Skeletal muscle satellite cell (primary cell): Measurements from ENCODE around the gene SPOCD1.

Source experiments
- H3K27me3 ChIP-seq: 2 replicates; pipeline ENCODE4 v1.7.0; 2013; ENCODE audit warnings: low read length; ENCODE audit not compliant: control insufficient read depth, insufficient read depth
- H3K36me3 ChIP-seq: 2 replicates; pipeline ENCODE4 v1.7.0; 2013; ENCODE audit warnings: mild to moderate bottlenecking, control low read depth, low read length; ENCODE audit not compliant: insufficient read depth
- H3K4me1 ChIP-seq: 2 replicates; pipeline ENCODE4 v1.7.0; 2013; ENCODE audit warnings: low read length; ENCODE audit not compliant: control insufficient read depth, insufficient read depth
- H3K4me2 ChIP-seq: 2 replicates; pipeline ENCODE4 v1.7.0; 2013; ENCODE audit warnings: mild to moderate bottlenecking, low read length
- H3K4me3 ChIP-seq: 2 replicates; pipeline ENCODE4 v1.7.0; 2013; ENCODE audit warnings: low read length
- H3K9ac ChIP-seq: 2 replicates; pipeline ENCODE4 v1.7.0; 2013; ENCODE audit warnings: mild to moderate bottlenecking, low read depth, low read length, moderate library complexity
- H3K9me3 ChIP-seq: replicated peaks from 2 replicates; pipeline ENCODE4 v1.7.0; 2013; ENCODE audit warnings: mild to moderate bottlenecking, control low read depth, low read length

The SPOCD1 gene

GRCh38 chr1:31798433-31799195 is 17.2 kb downstream of the SPOCD1 start:
- H3K4me2 ChIP-seq: peak overlapping the region; percentile 88
- H3K9ac ChIP-seq: peak overlapping the region; percentile 83
- peak overlapping the region; percentile 81 for H3K4me3 ChIP-seq

GRCh38 chr1:31798086-31798432 is 17.8 kb downstream of the SPOCD1 start:
- H3K4me1 ChIP-seq: peaks cover 41% of the 10 kb centered on the region
- H3K9me3 ChIP-seq: no peaks in the 10 kb centered on the region
- H3K4me2 ChIP-seq: peak overlapping the region; percentile 88
- H3K27me3 ChIP-seq: no peaks in the 10 kb centered on the region
- peak overlapping the region; percentile 81 for H3K4me3 ChIP-seq
- peak overlapping the region; percentile 83 for H3K9ac ChIP-seq
- H3K36me3 ChIP-seq: peaks cover 30% of the 10 kb centered on the region

More at GRCh38 chr1:31798433-31799195, 17.2 kb downstream of the SPOCD1 start:
- no peaks in the 10 kb centered on the region for H3K27me3 ChIP-seq
- no peaks in the 10 kb centered on the region for H3K9me3 ChIP-seq
- H3K36me3 ChIP-seq: peaks cover 24% of the 10 kb centered on the region
- peaks cover 41% of the 10 kb centered on the region for H3K4me1 ChIP-seq

- Histone ChIP-seq H3K9ac (peak overlapping the region; percentile 83), H3K4me2 (peak overlapping the region; percentile 88), H3K4me1 (peaks cover 33% of the 10 kb centered on the region), H3K27me3 (no peaks in the 10 kb centered on the region), H3K4me3 (peak overlapping the region; percentile 81), H3K36me3 (peaks cover 38% of the 10 kb centered on the region), H3K9me3 (no peaks in the 10 kb centered on the region)
Observed at GRCh38 chr1:31797216-31797615, 18.6 kb downstream of the SPOCD1 start.

- Histone ChIP-seq H3K9me3 (no peaks in the 10 kb centered on the region), H3K27me3 (no peaks in the 10 kb centered on the region), H3K9ac (peak overlapping the region; percentile 83), H3K4me1 (peaks cover 32% of the 10 kb centered on the region), H3K36me3 (peaks cover 43% of the 10 kb centered on the region), H3K4me2 (peak overlapping the region; percentile 88), H3K4me3 (peak overlapping the region; percentile 81)
Observed at GRCh38 chr1:31796707-31797106, 19.1 kb downstream of the SPOCD1 start.

GRCh38 chr1:31795801-31796621 is 19.8 kb downstream of the SPOCD1 start:
- H3K4me2 ChIP-seq: peak overlapping the region; percentile 88
- peak overlapping the region; percentile 83 for H3K9ac ChIP-seq
- peaks cover 48% of the 10 kb centered on the region for H3K36me3 ChIP-seq
- H3K9me3 ChIP-seq: no peaks in the 10 kb centered on the region
- peaks cover 34% of the 10 kb centered on the region for H3K4me1 ChIP-seq
- H3K4me3 ChIP-seq: peak overlapping the region; percentile 81
- H3K27me3 ChIP-seq: no peaks in the 10 kb centered on the region

GRCh38 chr1:31795096-31795675 is 20.6 kb downstream of the SPOCD1 start:
- H3K9me3 ChIP-seq: no peaks in the 10 kb centered on the region
- H3K4me2 ChIP-seq: peak overlapping the region; percentile 88
- H3K4me3 ChIP-seq: no peak overlapping the region
- peaks cover 42% of the 10 kb centered on the region for H3K4me1 ChIP-seq
- peaks cover 48% of the 10 kb centered on the region for H3K36me3 ChIP-seq
- H3K27me3 ChIP-seq: no peaks in the 10 kb centered on the region
- no peak overlapping the region for H3K9ac ChIP-seq

GRCh38 chr1:31793586-31794285 is 22.1 kb downstream of the SPOCD1 start:
- Histone ChIP-seq H3K4me3 (no peak overlapping the region), H3K4me2 (no peak overlapping the region), H3K36me3 (peaks cover 48% of the 10 kb centered on the region)

GRCh38 chr1:31793086-31793485 is 22.7 kb downstream of the SPOCD1 start:
- Histone ChIP-seq H3K4me3 (no peak overlapping the region), H3K36me3 (peaks cover 48% of the 10 kb centered on the region), H3K27me3 (no peaks in the 10 kb centered on the region), H3K4me1 (peaks cover 39% of the 10 kb centered on the region), H3K9ac (no peak overlapping the region), H3K9me3 (no peaks in the 10 kb centered on the region), H3K4me2 (no peak overlapping the region)

More at GRCh38 chr1:31793586-31794285, 22.1 kb downstream of the SPOCD1 start:
- Histone ChIP-seq H3K4me1 (peaks cover 39% of the 10 kb centered on the region), H3K9ac (no peak overlapping the region), H3K27me3 (no peaks in the 10 kb centered on the region), H3K9me3 (no peaks in the 10 kb centered on the region)

GRCh38 chr1:31792541-31792940 is 23.3 kb downstream of the SPOCD1 start:
- Histone ChIP-seq H3K4me1 (peaks cover 43% of the 10 kb centered on the region), H3K9me3 (no peaks in the 10 kb centered on the region), H3K36me3 (peaks cover 48% of the 10 kb centered on the region), H3K4me2 (no peak overlapping the region), H3K9ac (no peak overlapping the region), H3K27me3 (no peaks in the 10 kb centered on the region), H3K4me3 (no peak overlapping the region)

GRCh38 chr1:31792116-31792515 is 23.7 kb downstream of the SPOCD1 start:
- no peaks in the 10 kb centered on the region for H3K27me3 ChIP-seq
- H3K4me3 ChIP-seq: no peak overlapping the region
- no peak overlapping the region for H3K4me2 ChIP-seq
- no peaks in the 10 kb centered on the region for H3K9me3 ChIP-seq
- H3K9ac ChIP-seq: no peak overlapping the region
- H3K4me1 ChIP-seq: peaks cover 42% of the 10 kb centered on the region
- H3K36me3 ChIP-seq: peaks cover 48% of the 10 kb centered on the region
